HG03108 (cell line): Measurements from ENCODE around the gene PRSS8.
"Not testable (repeated sequence)": the region's sequence is repeated elsewhere in the genome, so short reads cannot be mapped to it uniquely, and the experiment has no call there.

Source experiments
- ATAC-seq: cut with Tn5 transposase; IDR thresholded peaks from one replicate; pipeline ENCODE4 v1.9.1; 2021; ENCODE audit warnings: moderate library complexity; ENCODE audit not compliant: unreplicated experiment

The PRSS8 gene

DNA sequence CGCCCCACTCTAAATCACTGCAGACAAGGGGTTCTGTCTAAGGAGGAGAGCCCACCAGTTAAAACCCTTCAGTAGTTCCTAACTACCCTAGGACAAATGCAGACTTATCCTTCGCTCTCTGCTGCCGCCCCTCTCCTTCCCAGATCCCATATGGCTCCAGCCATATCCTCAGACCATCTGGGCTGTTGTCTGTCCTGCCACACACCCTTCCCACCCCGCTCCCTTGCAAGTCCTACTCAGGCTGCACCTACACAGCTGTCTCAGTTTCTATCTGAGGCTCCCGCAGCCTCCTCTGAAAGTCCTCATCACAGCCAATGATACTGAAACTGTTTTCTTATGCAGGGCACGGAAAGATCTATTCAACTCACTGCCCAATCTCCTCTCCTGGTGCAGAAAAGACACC lies 28.1 kb downstream of the PRSS8 start:
- ATAC-seq, result peak; percentile 44

- no peak for ATAC-seq
These were observed 28.7 kb downstream of the PRSS8 start for GRCh38 chr16:31106509-31107464.

GRCh38 chr16:31105677-31106213 lies 29.8 kb downstream of the PRSS8 start:
- no peak for ATAC-seq

GRCh38 chr16:31100876-31101641 lies 34.5 kb downstream of the PRSS8 start:
- ATAC-seq, result not testable (repeated sequence)

DNA sequence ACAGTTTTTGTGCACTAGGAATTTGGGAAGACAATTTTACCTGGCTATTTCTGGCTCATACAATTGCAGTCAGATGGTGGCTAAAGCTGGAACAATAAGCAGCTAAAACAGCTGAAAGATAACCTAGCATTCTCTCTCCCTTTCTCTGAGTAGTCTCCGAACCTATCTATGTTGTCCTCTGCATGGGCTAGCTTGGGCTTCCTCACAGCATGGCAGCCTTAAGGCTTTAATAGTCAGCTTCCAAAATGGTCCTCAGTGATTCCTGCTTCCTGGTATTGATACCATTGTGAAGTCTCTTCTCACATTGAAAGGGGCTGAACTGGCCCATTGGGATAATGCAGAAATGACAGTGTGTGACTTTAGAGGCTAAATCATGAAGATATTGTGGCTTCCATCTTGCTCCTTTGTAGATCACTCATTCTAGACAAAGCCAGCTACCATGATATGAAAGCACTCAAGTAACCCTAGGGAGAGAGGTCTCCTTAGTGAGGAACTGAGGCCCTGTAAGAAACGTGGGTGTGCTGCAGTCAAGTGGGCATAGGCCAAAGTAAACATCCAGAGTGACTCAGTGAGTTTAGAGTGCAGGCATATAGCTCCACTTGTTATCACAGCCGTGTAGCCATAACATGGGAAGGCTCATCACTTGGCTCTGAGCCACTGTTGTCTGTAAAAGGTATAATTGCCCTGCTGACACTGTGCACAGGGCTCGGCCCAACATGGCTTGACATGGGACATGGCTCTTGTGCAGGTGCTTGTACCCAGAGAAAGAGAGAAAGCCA lies 35.5 kb downstream of the PRSS8 start:
- ATAC-seq, result no peak

- peak; percentile 83 for ATAC-seq
These were observed 41.0 kb downstream of the PRSS8 start, which contains the start of gene VKORC1 for GRCh38 chr16:31094424-31095120. Gene VKORC1, minus strand, starts transcription at chr16:31094797. Its CDS starts 68 bp downstream, at chr16:31094729.

- no peak for ATAC-seq
These were observed 41.5 kb downstream of the PRSS8 start for GRCh38 chr16:31094088-31094423.

DNA sequence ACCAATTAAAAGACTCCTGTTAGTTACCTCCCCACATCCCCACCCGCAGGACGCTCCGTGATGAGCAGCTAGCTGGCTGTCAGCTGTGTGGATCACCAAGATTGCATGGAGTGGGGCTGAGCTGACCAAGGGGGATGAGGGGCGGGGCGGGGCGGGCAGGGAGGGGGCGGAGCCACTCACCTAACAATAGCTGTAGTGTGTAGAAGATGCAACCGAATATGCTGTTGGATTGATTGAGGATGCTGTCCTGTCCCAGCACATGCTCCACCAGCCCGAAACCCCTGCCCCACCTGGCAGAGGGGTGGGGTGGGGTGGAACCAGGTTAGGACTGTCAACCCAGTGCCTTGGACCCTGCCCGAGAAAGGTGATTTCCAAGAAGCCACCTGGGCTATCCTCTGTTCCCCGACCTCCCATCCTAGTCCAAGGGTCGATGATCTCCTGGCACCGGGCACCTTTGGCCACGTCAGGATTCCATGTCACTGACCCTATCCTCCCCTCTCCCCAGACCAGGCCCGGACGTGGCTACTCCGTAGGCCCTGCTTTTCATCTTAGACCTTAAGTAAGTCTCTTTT lies 42.3 kb downstream of the PRSS8 start:
- ATAC-seq, result no peak

DNA sequence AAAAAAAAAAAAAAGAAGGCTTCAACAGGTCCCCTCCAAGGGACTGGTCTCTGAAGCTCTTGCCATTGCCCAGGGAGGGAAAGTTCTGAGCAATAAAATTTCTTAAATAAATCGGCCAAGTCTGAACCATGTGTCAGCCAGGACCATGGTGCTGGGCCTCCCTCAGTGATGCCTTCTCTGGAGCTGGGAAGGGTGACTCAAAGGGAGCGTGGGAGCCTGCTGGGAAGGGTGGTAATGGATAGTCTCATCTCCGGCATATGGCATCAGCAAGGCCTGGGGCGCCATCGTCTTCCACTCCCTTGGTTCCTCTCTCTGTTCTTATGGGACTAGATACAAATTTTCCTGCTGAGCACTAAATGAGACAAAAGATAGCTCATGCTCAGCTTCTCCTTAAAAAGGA lies 43.2 kb downstream of the PRSS8 start:
- ATAC-seq, result no peak

- no peak for ATAC-seq
These were observed 45.0 kb downstream of the PRSS8 start for GRCh38 chr16:31090540-31090939.

DNA sequence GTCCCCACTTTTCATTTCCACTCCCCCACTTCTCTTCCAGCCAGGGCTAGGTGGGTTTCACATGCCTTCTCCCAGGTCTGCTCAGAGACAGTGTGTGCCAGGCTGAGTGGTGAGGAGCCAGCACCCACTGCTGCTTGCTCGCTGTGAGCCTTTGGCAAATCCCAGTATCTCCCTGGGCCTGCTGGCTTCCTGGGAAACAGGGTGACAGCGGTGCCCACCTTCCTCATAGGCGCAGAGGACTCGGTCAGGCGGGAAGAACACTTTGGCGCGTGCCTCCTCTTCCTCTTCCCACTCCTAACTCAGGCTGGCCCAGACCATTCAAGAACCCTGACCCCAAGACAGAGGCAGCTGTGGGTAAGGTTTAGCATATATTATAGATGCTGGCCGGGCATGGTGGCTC lies 46.3 kb downstream of the PRSS8 start:
- no peak for ATAC-seq

- no peak for ATAC-seq
These were observed 46.9 kb downstream of the PRSS8 start, which contains the start of gene PRSS53 for GRCh38 chr16:31088459-31089183. Gene PRSS53, minus strand, starts transcription at chr16:31088943. Its CDS starts 134 bp downstream, at chr16:31088809.

GRCh38 chr16:31087971-31088370 lies 47.6 kb downstream of the PRSS8 start:
- ATAC-seq, result no peak

GRCh38 chr16:31087481-31087880 lies 48.0 kb downstream of the PRSS8 start:
- ATAC-seq, result no peak

- ATAC-seq, result no peak
These were observed 49.0 kb downstream of the PRSS8 start for GRCh38 chr16:31086629-31086906.

DNA sequence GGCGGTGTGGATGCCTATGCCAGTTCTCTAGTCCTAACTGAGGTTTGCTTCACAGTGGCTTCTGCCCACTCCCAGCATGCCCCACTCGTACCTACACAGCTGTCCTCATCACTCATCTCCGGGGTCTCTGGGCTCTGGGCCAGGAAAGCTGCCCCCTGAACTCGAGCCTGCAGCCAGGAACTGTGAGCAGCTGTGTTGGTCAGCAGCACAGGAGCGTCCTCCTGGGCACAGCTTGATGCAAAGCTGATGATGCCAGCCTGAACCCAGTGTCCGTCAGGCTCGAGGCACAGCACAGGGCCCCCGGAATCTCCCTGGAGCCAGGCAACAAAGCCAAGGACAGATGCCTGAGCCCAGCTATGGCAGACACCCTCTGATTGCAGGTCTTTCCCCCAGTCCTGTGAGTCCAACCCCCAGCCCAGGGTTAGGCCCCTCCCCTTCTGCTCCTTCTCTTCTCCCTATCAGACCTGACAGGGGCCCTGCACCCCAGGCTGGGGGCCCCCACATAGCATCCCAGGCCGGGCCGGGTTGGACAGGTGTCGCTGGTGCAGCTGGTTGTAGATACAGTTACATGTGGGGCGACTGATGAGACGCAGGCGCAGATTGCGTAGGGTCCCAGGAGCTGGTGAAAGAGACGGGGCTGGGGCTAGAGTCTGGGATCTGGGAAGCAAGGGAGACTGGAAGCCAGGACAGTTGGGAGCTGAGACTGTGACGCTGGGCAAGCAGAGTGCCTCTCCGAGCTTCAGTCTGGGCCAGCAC lies 49.5 kb downstream of the PRSS8 start:
- ATAC-seq, result no peak

GRCh38 chr16:31085411-31085810 lies 50.1 kb downstream of the PRSS8 start:
- no peak for ATAC-seq

GRCh38 chr16:31084584-31085302 lies 50.8 kb downstream of the PRSS8 start:
- no peak for ATAC-seq
